GM19025 (cell line): Measurements from ENCODE around the gene BNIP5.

ENCODE experiments used
- ATAC-seq: cut with Tn5 transposase; IDR thresholded peaks from one replicate; pipeline ENCODE4 v1.9.1; 2021; ENCODE audit warnings: mild to moderate bottlenecking, low read depth, moderate library complexity; ENCODE audit not compliant: unreplicated experiment

The BNIP5 gene

DNA sequence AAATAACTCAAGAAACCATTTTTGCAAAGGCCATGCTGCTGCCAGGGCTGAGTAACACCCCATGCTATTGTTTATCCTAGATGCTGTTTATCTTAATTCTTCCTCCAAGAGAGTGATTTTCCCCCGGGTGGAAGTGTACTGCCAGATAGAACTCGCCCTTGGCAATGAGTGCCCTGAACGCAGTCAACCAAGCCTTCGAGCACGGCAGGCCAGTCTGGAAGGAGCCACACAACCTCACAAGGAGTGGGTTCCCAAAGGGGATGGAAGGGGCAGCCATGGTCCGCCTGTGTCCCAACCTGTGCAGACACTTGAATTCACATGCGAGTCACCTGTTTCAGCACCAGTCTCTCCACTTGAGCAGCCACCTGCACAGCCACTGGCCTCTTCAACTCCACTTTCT, 34.9 kb downstream of the BNIP5 start:
- no peak for ATAC-seq

DNA sequence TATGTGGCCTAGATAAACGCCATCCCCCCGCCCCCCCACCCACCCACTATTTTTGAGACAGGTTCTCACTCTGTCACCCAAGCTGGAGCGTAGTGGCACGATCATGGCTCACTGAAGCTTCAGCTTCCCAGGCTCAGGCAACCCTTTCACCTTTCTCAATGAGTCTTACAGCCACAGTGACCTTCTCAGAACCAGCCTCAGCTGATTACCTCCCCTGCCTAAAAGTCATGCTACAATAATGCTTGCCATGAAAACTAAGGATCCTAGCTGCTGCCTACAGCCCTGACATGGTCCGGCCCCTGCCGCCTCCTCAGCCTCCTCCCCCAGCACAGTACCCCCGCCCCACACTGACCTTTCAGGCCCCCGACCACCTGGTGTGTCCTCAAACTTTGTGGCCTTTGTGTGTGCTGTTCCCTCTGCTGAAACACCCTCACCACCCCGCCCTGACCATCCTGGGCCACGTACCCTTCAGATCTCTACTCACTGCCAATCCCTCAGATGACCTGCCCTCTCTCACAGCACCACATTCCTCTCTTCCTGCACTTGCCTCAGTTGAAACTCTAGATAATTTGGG, 35.5 kb downstream of the BNIP5 start:
- ATAC-seq: no peak

DNA sequence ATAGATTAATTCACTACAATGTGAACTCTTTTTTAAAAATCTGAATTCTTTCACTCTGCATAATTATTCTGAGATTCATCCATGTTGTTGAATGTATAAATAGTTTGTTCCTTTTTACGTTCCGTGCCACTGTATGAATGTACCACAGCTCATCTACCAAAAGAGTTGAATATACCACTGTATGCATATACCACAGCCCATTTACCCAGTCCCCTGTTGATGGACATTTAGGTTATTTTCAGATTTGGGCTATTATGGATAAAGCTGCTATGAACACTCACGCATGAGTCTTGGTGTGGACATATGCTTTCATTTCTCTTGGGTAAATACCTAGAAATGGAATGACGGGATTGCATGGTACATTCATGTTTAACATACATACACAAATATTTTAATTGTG, 38.7 kb downstream of the BNIP5 start:
- no peak for ATAC-seq

DNA sequence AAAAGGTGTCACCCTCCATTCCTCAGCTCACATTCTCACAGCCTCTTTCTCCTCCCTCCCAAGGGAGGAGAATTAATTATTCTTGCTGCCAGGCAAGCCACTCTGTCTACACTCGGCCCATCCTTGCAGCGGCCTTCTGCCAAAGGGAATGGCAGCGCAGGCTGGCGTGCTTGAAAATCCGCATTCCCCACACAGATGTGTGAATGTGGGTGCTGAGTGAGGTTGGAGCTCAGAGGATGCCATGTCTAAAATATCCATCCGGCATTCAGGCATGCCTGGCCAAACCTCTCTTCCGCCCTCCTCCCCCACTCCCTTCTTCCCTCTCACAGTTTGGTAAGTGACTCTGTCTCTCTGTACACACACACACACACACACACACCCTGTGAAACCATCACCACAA, 39.2 kb downstream of the BNIP5 start:
- ATAC-seq: no peak

DNA sequence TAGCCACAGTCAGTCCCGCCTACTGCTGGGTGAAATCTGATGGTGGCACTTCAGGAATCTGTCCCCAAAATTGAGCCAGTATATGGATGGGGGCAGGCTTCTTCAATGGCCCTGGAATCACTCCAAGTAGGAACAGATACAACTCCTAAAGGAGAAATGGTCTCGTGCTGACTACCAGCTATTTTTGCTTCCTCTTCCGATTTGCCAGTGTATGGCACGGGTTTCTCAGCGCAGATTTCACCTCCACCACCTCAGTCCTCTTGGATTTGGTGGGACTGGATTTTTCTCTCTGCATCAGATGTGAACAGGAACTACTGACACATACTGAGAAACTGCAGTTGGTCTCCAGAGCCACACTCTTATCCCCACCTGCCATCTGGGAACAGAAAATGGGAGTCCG, 39.6 kb downstream of the BNIP5 start:
- no peak for ATAC-seq

GRCh38 chr6:36296240-36296639, 40.4 kb downstream of the BNIP5 start:
- ATAC-seq: no peak

DNA sequence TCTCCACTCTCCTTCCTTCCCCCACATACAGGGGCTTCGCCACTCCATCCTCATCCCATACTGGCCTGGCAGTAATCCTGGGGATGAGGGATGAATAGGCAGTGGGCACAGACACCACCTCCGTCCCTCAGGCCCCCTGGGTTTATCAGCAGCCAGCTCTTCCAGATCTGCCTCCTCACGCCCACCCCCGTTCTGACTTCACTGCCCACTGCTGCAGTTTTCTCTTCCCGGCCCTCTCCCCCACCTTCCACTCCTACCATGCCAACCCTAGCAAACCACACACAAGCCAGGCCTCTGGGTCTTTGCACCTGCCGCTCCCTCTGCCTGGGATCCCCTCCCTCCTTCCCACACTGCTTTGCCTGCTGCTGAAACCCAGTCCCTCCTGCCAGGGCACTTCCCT, 44.5 kb downstream of the BNIP5 start:
- no peak for ATAC-seq

- ATAC-seq: no peak
Observed at GRCh38 chr6:36290668-36291620, 45.7 kb downstream of the BNIP5 start.

- no peak for ATAC-seq
Observed at GRCh38 chr6:36289281-36289878, 47.3 kb downstream of the BNIP5 start.

- no peak for ATAC-seq
Observed at GRCh38 chr6:36286858-36287257, 49.8 kb downstream of the BNIP5 start.

- no peak for ATAC-seq
Observed at GRCh38 chr6:36285797-36286196, 50.9 kb downstream of the BNIP5 start.

GRCh38 chr6:36285187-36285671, 51.5 kb downstream of the BNIP5 start:
- ATAC-seq: no peak

GRCh38 chr6:36284359-36284758, 52.3 kb downstream of the BNIP5 start:
- ATAC-seq: no peak

DNA sequence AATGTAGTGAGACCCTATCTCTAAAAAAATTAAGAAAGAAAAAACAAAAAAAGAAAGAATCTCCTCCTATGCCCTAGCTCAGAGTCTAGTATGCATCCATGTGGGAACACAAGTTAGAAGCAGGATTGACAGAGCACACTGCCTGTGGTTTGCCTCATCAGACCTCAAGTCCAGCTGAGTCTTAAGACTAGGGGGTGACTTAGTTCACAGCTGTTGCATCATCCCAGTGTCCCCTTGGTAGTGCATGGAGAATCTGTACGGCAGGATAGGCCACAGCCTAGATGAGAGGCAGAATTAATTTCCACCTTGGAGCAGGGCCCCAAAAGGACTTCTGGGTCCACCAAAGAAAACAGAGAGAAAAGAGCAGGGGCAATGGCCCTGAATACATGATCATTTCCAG, 53.1 kb downstream of the BNIP5 start:
- ATAC-seq: no peak

GRCh38 chr6:36280983-36281382, 55.7 kb downstream of the BNIP5 start:
- ATAC-seq: no peak

DNA sequence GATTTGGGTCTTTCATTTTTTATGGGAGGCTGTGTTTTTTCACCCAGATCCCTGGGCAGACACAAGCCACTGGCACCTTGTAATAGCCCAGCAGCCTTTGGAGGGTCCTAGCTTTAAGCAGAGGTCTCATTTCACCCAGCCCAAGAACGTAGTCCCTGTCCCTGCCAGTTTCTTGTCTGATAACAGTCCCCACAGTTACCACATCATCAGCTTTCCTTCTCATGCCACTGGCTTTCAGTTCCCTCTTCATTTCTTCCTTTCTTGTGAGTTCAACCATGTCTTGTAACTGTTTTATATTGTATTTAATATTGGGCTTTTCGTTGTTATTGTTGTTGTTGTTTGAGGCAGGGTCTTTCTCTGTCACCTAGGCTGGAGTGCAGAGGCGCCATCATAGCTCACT, 56.2 kb downstream of the BNIP5 start:
- ATAC-seq: no peak

DNA sequence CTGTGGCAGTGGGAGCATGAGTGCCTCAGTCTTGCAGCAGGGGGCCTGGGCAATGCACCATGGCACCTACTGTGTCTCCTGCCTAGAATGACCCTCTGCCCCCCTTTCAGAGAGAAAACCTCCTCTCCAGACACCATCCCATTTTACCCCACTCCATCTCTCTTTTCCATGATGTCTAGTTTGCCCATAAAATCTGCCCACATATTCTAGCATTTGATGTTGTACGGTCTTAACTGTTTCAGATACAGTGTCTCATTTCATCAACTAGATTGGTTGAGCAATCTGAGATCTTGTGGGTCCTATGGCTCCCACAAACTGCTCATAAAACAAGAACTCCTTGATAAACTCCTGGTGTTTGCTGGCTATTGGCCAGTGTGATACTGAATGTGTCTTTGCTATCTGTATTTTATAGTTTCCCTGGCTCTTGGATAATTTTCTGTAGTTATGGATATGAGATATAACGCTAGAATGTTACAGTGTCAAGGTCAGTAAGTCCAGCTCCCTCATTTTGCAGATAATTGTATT, 58.7 kb downstream of the BNIP5 start:
- ATAC-seq: no peak

DNA sequence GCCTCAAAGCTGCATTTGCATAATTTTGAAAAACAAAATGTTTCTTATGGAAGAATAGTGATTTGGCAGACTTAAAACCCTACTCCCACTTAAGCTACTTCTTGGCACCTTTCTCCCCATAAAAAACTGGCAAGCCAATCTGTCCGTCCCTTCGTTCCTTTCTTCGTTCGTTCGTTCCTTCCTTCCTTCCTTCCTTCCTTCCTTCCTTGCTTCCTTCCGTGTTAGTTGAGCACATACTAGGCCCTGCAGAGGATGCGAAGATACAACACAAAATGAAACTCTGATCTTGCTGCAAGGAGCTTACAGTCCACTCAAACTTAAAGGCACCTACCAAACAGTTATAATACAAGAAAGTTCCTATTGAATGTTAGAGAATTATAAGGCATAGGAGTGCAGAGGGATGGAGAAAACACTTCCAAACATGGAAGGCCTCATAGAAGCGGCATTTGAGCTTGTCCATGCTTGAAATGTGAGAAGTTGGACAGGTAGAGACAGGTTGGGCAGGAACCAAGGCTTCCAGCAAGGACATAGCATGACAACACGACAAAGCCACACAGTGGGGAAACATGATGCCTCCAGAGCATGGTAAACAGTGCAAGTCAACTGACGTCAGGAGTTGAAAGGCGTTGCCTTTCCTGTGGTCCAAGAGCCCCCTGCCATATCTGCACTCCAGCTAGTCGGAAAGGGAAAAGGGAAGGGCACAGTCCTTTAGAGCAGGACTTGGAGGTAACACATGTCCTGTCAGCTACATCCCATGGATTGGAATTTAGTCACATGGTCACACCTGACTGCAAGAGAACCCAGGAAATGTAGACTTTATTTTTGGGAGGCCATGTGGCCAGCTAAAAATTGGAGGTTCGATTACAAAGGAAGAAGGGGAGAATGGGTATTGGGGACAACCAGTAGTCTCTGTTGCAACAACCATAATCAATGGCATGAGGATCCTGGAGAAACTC, 59.8 kb downstream of the BNIP5 start:
- ATAC-seq: no peak

DNA sequence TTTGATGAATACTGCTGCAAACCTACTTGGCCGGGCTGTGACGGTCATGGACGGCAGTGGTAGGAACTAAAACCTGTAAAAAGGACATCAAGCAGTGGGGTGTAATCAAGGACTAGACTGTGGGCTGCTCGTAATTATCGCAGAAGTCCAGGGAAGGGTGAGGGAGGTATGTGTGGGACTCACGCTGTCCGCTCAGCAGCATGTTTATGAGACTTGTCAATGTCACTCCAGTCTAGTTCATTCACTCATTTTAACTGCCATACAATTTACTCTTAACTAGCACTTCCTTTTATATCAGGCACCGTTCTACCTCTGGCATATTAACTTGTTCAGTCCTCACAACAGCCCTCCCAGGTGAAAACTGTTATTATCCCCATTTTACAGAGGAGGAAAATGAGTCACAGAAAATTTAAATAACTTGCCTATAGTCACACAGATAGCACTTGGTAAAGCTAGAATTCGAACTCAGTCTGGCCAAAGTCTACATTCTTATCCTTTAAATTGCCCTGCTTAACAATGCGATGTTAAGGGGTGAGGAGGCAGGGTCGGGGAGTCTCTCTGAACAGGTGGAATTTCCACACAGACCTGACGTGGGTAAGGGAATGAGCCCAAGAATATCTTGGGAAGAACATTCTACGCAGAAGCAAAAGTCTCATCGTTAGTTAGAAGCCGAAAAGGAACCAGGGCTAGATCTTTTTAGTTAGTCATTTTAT, 62.7 kb downstream of the BNIP5 start:
- ATAC-seq: no peak

GRCh38 chr6:36273067-36273466, 63.6 kb downstream of the BNIP5 start:
- no peak for ATAC-seq
